ENCODE data around the gene PCDH9.

PCDH9 gene

DNA sequence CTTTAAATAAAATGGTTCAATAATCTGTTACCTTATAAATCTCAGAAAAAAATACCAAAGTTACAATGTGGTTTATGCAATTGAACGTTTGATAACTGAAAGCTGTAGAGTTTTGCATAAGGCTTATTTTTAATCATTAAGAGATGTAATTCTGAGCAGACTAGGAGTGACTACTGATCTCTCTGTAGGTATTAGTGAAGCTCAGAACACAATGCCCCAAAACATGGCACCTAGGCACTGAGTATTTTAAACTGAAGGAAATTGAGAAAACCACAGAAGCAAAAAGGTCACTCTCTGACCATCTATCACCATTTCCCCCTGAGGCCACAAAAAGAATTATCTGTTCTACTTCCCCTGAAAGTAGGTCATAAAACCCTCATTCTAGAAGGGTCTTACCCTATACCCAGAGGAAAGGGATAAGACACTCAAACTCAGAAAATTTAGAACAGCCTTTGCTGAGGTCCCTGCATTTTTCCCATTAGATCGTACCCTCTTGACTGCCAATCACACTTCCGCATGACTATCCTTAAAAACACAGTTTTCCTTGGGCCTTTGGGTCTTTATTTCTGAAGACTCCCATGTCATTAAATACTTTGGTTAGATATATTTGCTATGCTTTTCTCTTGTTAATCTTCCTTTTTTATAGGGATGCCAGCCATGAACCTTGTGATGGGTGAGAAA lies 158.1 kb downstream of the PCDH9 start:
- Histone ChIP-seq H3K27me3 (ENCODE audit: control insufficient read depth in 1 of 2, insufficient read depth in 2 of 2, low read length in 2 of 2) (no peaks in the 10 kb centered on the region), H3K4me3 (ENCODE audit: low read length in 2 of 2) (no peak overlapping the region), H3K36me3 (ENCODE audit: control insufficient read depth in 2 of 2, insufficient read depth in 2 of 2, low read length in 2 of 2) (no peaks in the 10 kb centered on the region), H3K9me3 (ENCODE audit: control insufficient read depth in 2 of 2, low read length in 2 of 2) (no peaks in the 10 kb centered on the region), H3K27ac (ENCODE audit: low read length) (no peak overlapping the region), H3K4me1 (ENCODE audit: control insufficient read depth, insufficient read depth, low read length) (no peaks in the 10 kb centered on the region), H3K9ac (ENCODE audit: low read length in 2 of 2) (no peak overlapping the region)

DNA sequence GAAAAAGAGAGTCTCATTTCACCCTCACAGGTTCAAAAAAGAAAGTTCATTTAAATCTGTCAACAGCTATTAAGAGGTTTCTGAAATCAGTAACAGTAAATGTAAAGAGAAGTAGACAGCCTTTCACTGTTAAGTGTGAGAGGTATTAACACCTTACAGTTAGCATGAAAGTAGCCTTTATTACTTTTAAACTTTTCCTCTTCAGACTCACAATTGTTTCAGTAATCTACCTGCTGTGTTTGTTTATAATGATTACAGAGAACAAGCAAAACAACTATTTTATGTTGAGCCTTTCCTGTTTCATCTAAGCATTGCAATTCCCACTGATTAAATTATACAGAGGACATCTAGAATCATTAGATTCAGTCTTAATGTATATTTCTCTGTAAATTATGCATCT lies 159.8 kb downstream of the PCDH9 start:
- Histone ChIP-seq H3K4me3 (ENCODE audit: low read length in 2 of 2) (no peak overlapping the region), H3K27me3 (ENCODE audit: control insufficient read depth in 1 of 2, insufficient read depth in 2 of 2, low read length in 2 of 2) (no peaks in the 10 kb centered on the region), H3K27ac (ENCODE audit: low read length) (no peak overlapping the region), H3K9me3 (ENCODE audit: control insufficient read depth in 2 of 2, low read length in 2 of 2) (no peaks in the 10 kb centered on the region), H3K36me3 (ENCODE audit: control insufficient read depth in 2 of 2, insufficient read depth in 2 of 2, low read length in 2 of 2) (no peaks in the 10 kb centered on the region), H3K4me1 (ENCODE audit: control insufficient read depth, insufficient read depth, low read length) (no peaks in the 10 kb centered on the region), H3K9ac (ENCODE audit: low read length in 2 of 2) (no peak overlapping the region)

DNA sequence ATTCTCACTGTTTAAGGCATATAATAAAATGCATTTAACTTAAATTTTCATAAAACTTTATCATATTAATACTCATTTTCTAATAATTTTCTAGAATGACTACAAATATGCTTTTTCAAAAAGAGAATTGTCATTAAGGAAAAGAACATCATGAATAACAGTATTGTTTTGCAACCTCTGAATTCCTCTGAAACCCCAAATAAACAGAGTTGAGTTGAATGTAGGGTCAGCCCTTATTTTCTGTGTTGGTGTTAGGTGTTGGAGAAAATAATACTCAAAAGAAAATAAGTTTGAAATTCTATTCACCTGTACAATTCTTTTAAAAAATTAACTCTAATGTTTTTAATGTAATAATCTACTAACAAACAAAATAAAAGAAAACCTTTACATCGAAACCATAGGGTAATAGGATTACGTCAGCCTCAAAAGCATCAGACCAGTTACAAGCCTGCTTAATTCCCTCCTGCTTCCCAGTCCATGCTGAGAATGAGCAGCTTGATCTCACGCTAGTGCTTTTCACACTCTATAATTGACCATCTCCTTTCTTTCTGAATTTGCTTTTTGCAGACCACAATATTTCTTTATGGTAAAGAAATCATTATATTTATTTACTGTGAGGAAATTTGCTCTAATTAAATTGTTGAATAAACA lies 160.9 kb downstream of the PCDH9 start:
- H3K9ac ChIP-seq (ENCODE audit: low read length in 2 of 2), result no peak overlapping the region
- H3K4me3 ChIP-seq (ENCODE audit: low read length in 2 of 2), result no peak overlapping the region
- H3K9me3 ChIP-seq (ENCODE audit: control insufficient read depth in 2 of 2, low read length in 2 of 2), result no peaks in the 10 kb centered on the region
- no peaks in the 10 kb centered on the region for H3K27me3 ChIP-seq (ENCODE audit: control insufficient read depth in 1 of 2, insufficient read depth in 2 of 2, low read length in 2 of 2)
- no peak overlapping the region for H3K27ac ChIP-seq (ENCODE audit: low read length)
- H3K4me1 ChIP-seq (ENCODE audit: control insufficient read depth, insufficient read depth, low read length), result no peaks in the 10 kb centered on the region
- H3K36me3 ChIP-seq (ENCODE audit: control insufficient read depth in 2 of 2, insufficient read depth in 2 of 2, low read length in 2 of 2), result no peaks in the 10 kb centered on the region

GRCh38 chr13:67064920-67065319 lies 165.2 kb downstream of the PCDH9 start:
- no peaks in the 10 kb centered on the region for H3K27me3 ChIP-seq (ENCODE audit: control insufficient read depth in 1 of 2, insufficient read depth in 2 of 2, low read length in 2 of 2)
- no peak overlapping the region for H3K27ac ChIP-seq (ENCODE audit: low read length)
- H3K4me3 ChIP-seq (ENCODE audit: low read length in 2 of 2), result no peak overlapping the region
- H3K36me3 ChIP-seq (ENCODE audit: control insufficient read depth in 2 of 2, insufficient read depth in 2 of 2, low read length in 2 of 2), result no peaks in the 10 kb centered on the region
- H3K9me3 ChIP-seq (ENCODE audit: control insufficient read depth in 2 of 2, low read length in 2 of 2), result no peaks in the 10 kb centered on the region
- no peaks in the 10 kb centered on the region for H3K4me1 ChIP-seq (ENCODE audit: control insufficient read depth, insufficient read depth, low read length)
- H3K9ac ChIP-seq (ENCODE audit: low read length in 2 of 2), result no peak overlapping the region

- Histone ChIP-seq H3K9me3 (ENCODE audit: control insufficient read depth in 2 of 2, low read length in 2 of 2) (no peaks in the 10 kb centered on the region), H3K27me3 (ENCODE audit: control insufficient read depth in 1 of 2, insufficient read depth in 2 of 2, low read length in 2 of 2) (no peaks in the 10 kb centered on the region), H3K4me3 (ENCODE audit: low read length in 2 of 2) (no peak overlapping the region), H3K9ac (ENCODE audit: low read length in 2 of 2) (no peak overlapping the region), H3K4me1 (ENCODE audit: control insufficient read depth, insufficient read depth, low read length) (no peaks in the 10 kb centered on the region), H3K36me3 (ENCODE audit: control insufficient read depth in 2 of 2, insufficient read depth in 2 of 2, low read length in 2 of 2) (no peaks in the 10 kb centered on the region), H3K27ac (ENCODE audit: low read length) (no peak overlapping the region)
These were observed 167.1 kb downstream of the PCDH9 start for GRCh38 chr13:67063036-67063435.

DNA sequence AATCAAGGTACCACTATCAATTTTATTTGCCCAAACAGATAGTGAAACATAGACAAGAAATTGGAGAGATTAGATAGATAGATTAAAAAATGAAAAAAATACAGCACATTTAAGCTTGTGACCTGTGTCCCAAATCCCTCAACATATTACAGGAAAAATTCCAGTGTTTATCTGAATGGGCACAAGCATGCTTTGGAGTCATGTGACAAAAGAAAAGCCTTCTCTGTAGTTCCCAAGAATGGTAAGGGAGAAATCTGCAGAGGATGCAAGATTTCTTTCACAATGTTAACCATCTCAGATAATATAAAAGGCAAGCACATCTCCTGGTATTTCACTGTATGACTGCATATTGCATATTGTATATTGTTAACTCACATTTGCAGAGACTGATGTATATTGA lies 168.0 kb downstream of the PCDH9 start:
- no peaks in the 10 kb centered on the region for H3K4me1 ChIP-seq (ENCODE audit: control insufficient read depth, insufficient read depth, low read length)
- no peaks in the 10 kb centered on the region for H3K27me3 ChIP-seq (ENCODE audit: control insufficient read depth in 1 of 2, insufficient read depth in 2 of 2, low read length in 2 of 2)
- no peak overlapping the region for H3K9ac ChIP-seq (ENCODE audit: low read length in 2 of 2)
- no peak overlapping the region for H3K4me3 ChIP-seq (ENCODE audit: low read length in 2 of 2)
- no peaks in the 10 kb centered on the region for H3K9me3 ChIP-seq (ENCODE audit: control insufficient read depth in 2 of 2, low read length in 2 of 2)
- H3K36me3 ChIP-seq (ENCODE audit: control insufficient read depth in 2 of 2, insufficient read depth in 2 of 2, low read length in 2 of 2), result no peaks in the 10 kb centered on the region
- no peak overlapping the region for H3K27ac ChIP-seq (ENCODE audit: low read length)

DNA sequence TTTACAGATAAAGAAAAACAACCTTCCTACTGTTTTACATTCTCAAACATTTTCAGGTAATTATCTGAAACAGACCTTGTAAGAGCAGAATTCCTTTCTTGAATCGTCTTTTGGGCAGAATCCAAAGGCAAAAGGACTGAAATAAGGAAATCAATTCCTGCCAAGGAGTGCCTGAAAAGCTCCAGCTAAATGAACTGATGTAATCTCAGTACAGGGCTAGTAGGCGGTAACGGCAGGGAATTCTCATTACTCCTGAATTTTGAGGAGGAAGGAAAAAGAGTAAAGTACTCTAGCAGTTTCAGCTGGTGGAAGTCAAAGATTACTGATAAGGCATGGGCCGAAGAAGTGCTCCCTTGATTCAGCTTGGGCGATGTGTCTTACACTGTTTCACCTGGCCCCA lies 168.4 kb downstream of the PCDH9 start:
- no peak overlapping the region for H3K9ac ChIP-seq (ENCODE audit: low read length in 2 of 2)
- no peak overlapping the region for H3K4me3 ChIP-seq (ENCODE audit: low read length in 2 of 2)
- H3K36me3 ChIP-seq (ENCODE audit: control insufficient read depth in 2 of 2, insufficient read depth in 2 of 2, low read length in 2 of 2), result no peaks in the 10 kb centered on the region

GRCh38 chr13:67052550-67053490 lies 177.3 kb downstream of the PCDH9 start:
- Histone ChIP-seq H3K27me3 (ENCODE audit: control insufficient read depth in 1 of 2, insufficient read depth in 2 of 2, low read length in 2 of 2) (no peaks in the 10 kb centered on the region), H3K36me3 (ENCODE audit: control insufficient read depth in 2 of 2, insufficient read depth in 2 of 2, low read length in 2 of 2) (no peaks in the 10 kb centered on the region), H3K4me3 (ENCODE audit: low read length in 2 of 2) (no peak overlapping the region), H3K9ac (ENCODE audit: low read length in 2 of 2) (no peak overlapping the region), H3K27ac (ENCODE audit: low read length) (no peak overlapping the region), H3K9me3 (ENCODE audit: control insufficient read depth in 2 of 2, low read length in 2 of 2) (no peaks in the 10 kb centered on the region), H3K4me1 (ENCODE audit: control insufficient read depth, insufficient read depth, low read length) (no peaks in the 10 kb centered on the region)

More for the DNA sequence above, 168.4 kb downstream of the PCDH9 start:
- Histone ChIP-seq H3K27ac (ENCODE audit: low read length) (no peak overlapping the region), H3K4me1 (ENCODE audit: control insufficient read depth, insufficient read depth, low read length) (no peaks in the 10 kb centered on the region), H3K27me3 (ENCODE audit: control insufficient read depth in 1 of 2, insufficient read depth in 2 of 2, low read length in 2 of 2) (no peaks in the 10 kb centered on the region), H3K9me3 (ENCODE audit: control insufficient read depth in 2 of 2, low read length in 2 of 2) (no peaks in the 10 kb centered on the region)

GRCh38 chr13:67049744-67050143 lies 180.4 kb downstream of the PCDH9 start:
- Histone ChIP-seq H3K9me3 (ENCODE audit: control insufficient read depth in 2 of 2, low read length in 2 of 2) (no peaks in the 10 kb centered on the region), H3K27ac (ENCODE audit: low read length) (no peak overlapping the region), H3K36me3 (ENCODE audit: control insufficient read depth in 2 of 2, insufficient read depth in 2 of 2, low read length in 2 of 2) (no peaks in the 10 kb centered on the region), H3K4me3 (ENCODE audit: low read length in 2 of 2) (no peak overlapping the region), H3K9ac (ENCODE audit: low read length in 2 of 2) (no peak overlapping the region), H3K4me1 (ENCODE audit: control insufficient read depth, insufficient read depth, low read length) (no peaks in the 10 kb centered on the region), H3K27me3 (ENCODE audit: control insufficient read depth in 1 of 2, insufficient read depth in 2 of 2, low read length in 2 of 2) (no peaks in the 10 kb centered on the region)

GRCh38 chr13:67048821-67049150 lies 181.3 kb downstream of the PCDH9 start:
- H3K4me1 ChIP-seq (ENCODE audit: control insufficient read depth, insufficient read depth, low read length), result no peaks in the 10 kb centered on the region
- no peak overlapping the region for H3K9ac ChIP-seq (ENCODE audit: low read length in 2 of 2)
- H3K36me3 ChIP-seq (ENCODE audit: control insufficient read depth in 2 of 2, insufficient read depth in 2 of 2, low read length in 2 of 2), result no peaks in the 10 kb centered on the region
- no peaks in the 10 kb centered on the region for H3K9me3 ChIP-seq (ENCODE audit: control insufficient read depth in 2 of 2, low read length in 2 of 2)
- no peaks in the 10 kb centered on the region for H3K27me3 ChIP-seq (ENCODE audit: control insufficient read depth in 1 of 2, insufficient read depth in 2 of 2, low read length in 2 of 2)
- H3K27ac ChIP-seq (ENCODE audit: low read length), result no peak overlapping the region
- H3K4me3 ChIP-seq (ENCODE audit: low read length in 2 of 2), result no peak overlapping the region
